HCEC 1CT (cell line): ENCODE measurements around the gene IFI27L1.
A peak's percentile ranks its signal among the peaks of the same experiment; 100 is the strongest.
"Not testable (repeated sequence)": the region's sequence is repeated elsewhere in the genome, so short reads cannot be mapped to it uniquely, and the experiment has no call there.

ENCODE experiments used
- DNase-seq: peaks from one replicate; pipeline ENCODE4 v3.0.0-alpha.2; 2017

The IFI27L1 gene

DNA sequence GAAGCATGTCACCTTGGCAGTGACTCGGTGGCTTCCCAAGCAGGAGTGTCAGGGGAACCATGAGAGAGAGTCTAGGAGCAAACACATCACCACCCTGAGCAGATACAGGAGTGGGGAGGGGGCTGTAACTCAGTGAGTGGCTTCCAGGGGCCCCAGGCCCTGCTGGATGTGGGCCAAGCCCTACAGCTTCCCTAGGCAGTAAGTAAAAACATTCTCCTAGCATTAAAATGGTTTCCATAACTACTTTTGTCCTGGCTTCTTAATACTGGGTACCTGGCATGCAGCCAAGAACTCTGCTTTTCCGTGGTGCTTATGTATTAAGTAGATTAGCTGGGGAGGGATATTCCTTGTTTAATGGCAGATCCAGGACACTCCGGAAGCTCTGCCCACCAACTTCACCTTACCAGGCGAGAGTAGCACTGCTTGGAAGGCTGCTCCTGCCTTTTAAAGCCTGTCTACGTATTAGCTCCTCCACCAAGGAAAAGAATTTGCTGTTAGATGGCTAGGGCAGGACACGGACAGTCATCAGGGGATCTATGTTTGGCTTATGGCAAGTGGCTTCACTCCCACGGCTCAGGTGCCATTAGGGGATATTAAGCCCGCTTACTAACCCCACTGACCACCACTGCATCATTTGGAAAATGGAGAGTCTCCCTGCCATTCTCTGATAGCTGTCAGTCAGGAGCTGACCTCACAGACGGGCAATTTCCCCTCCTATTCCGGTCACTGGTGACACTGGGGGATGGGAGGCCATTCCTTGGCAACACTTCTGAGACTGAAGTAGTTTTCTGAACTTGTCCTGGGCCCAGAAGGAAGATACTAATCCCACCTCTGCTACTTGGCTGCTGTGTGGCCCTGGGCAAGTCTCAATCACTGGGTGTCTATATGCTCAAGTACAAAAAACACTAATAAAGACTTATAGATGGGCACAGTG is 32.2 kb upstream of the IFI27L1 start:
- DNase-seq = no peak

- DNase-seq = no peak
Measured at GRCh38 chr14:94049625-94050023, 31.5 kb upstream of the IFI27L1 start.

GRCh38 chr14:94050231-94050880 is 30.8 kb upstream of the IFI27L1 start:
- DNase-seq = no peak

DNA sequence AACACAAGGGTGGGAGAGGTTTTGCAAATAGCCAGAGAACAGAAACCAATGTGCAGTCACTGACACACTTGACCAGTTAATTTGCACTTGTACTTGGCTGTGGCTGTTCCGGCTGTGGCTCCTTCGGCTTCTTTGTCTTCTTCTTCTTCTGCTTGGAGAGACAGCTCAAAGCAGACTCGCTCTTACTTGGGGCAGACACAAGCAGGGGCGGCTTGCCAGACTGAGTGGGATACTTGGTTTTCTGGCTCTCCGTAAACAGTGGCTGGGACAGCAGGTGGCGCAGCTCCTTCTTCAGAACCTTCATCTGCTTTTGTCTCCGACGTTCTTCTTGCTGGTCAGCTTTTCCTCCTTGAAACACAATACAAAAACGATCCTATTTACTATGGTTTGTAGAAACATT is 30.0 kb upstream of the IFI27L1 start:
- peak; percentile 46 for DNase-seq

GRCh38 chr14:94051779-94052178 is 29.3 kb upstream of the IFI27L1 start:
- DNase-seq = no peak

- no peak for DNase-seq
Measured at GRCh38 chr14:94052199-94052598, 28.9 kb upstream of the IFI27L1 start.

- DNase-seq = no peak
Measured at GRCh38 chr14:94052662-94053061, 28.4 kb upstream of the IFI27L1 start.

DNA sequence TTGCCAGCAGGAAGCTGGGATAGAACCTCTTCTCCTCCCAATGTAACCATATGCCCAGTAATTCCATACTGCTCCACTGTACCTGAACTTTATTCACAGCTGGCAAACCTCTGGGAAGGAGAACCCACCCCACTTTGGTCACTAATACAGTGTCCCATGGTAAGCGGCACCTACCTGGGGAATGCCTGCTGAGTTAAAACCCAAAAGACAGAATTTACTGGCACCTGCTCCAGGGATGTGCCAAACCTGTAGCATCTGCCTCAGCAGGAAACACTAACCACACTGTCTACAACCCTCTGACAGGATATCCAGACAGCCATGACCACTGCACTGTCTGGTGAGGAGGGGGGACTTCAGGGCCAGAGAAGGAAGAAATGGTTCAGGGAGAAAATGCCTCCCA is 26.7 kb upstream of the IFI27L1 start:
- DNase-seq = no peak

DNA sequence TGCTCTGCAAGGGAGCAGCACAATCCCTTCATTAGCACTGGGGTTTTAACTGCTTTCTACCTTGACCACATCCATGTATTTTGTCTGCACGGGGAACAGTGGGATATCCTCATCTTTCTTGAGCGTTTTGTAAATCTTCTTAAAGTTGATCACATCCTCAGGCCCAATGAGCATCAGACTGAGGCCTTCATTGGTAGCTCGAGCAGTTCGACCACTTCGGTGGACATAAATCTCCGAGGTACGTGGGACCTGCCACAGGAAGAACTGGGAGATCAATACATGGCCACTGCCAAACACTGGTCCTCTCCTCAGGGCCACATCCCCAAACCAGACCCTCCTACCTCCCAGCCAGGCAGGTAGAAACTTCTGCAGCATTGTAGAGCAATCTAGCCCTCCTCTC is 26.2 kb upstream of the IFI27L1 start:
- DNase-seq = no peak

DNA sequence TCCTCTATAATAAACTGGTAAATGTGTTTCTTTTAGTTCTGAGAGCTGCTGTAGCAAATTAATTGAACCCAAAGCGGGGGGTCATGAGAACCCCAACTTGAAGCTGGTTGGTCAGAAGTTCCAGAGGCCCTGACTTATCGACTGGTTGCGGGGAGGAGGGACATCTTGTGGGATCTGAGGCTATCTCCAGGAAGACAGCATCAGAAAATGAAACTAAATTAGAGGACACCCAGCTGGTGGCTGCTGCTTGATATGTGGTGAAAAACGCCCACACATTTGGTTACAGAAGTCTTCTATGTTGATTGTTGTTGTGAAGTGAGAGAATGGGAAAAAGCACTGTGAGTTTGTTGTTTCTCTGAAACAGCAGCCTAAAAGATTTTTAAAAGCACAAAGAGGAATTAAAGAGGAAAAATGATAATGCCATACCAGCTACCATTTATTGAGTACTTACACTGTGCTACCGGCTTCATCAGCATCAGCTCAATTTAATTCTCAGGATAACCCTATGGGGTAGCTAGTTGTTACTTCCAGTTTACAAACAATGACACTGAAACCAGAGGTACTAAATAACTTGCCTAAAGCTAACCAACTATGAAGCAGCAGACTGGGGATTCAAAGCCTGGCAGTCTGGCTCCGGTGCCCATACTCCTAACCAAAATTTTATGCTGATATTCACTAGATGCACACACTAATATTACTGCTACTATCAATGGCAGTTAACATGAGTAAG is 24.4 kb upstream of the IFI27L1 start:
- DNase-seq = no peak

DNA sequence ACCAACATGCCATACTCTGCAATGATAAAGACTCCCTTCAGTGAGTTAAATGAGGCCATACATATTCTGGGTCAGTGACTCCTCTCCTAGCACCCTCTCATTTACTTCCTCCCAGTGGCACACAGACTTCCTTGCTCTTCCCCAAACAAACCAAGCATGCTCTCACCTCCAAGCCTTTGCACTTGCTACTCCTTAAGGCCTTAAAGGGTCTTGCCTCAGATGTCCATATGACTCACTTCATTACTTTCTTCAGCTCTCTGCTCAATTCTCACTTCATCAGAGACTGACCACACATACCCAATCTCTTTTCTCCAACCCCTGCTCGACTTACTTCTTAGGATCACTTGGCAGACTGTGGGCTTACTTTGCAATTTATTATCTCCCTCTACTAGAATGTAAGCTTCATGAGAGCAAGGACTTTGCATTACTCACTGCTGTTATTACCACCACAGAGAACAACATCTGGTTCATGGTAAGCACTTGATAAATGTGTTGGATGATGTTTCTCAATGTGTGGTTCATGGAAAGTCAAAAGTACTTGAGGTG is 22.9 kb upstream of the IFI27L1 start:
- no peak for DNase-seq

GRCh38 chr14:94058674-94059138 is 22.4 kb upstream of the IFI27L1 start:
- no peak for DNase-seq

GRCh38 chr14:94059998-94060397 is 21.1 kb upstream of the IFI27L1 start:
- no peak for DNase-seq

- DNase-seq = peak; percentile 72
Measured at GRCh38 chr14:94062344-94062940, 18.7 kb upstream of the IFI27L1 start.

DNA sequence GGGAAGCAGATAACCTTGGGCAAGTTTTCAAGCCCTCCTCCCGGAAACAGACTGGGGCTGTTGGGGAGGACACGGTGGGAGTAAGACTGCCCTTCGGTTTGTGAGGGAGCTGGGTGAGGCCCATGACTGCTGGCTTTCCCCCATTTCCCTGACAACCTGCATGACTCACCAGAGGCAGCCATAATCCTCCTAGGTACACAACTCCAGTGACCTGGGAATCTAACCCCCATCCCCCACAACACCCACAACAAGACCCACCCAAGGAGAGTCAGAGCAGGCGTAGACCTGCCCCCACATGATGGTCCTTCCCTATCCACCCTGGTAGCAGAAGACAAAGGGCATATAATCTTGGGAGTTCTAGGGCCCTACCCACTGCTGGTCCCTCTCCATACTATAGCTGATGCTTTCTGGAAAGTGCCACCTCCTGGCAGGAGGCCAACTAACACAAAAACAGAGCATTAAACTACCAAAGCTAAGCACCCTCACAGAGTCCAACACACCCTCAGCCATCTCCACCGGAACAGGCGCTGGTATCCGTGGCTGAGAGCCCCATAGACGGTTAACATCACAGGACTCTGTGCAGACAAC is 14.9 kb upstream of the IFI27L1 start:
- DNase-seq = no peak

- DNase-seq = not testable (repeated sequence)
Measured at GRCh38 chr14:94072076-94072475, 9.0 kb upstream of the IFI27L1 start.

GRCh38 chr14:94074534-94074933 is 6.6 kb upstream of the IFI27L1 start:
- DNase-seq = no peak

- no peak for DNase-seq
Measured at GRCh38 chr14:94075008-94075407, 6.1 kb upstream of the IFI27L1 start.

DNA sequence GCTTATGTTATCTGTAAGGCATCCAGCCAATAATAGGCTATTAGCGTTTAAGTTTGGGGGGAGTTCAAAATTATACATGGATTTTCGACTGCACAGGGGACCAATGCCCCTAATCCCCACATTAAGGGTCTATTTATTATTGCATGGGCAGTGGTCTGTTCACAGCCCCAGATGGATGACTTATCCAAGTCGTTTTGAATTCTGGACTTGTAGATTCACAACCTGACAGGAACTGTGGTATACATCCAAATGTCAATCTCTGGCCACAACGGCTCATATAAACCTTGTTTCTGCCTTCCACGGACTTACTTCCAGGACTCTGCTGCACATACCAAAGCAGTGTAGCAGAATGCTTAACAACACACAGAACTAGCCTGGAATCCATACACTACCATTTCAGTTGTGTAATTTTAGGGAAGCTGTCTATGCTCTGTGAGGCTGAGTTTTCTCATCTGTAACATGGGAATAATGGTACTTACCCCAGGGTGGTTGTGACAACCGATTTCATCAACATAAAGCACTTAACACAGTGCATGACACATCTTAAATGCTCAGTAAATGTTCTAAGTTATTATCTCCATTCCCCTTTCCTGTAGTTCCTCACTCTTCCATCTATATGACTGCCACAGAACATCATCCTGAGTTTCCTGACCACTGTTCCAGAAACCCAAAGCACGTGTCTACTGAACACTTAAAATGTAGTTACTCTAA is 3.8 kb upstream of the IFI27L1 start:
- no peak for DNase-seq

GRCh38 chr14:94077823-94078222 is 3.3 kb upstream of the IFI27L1 start:
- DNase-seq = no peak

DNA sequence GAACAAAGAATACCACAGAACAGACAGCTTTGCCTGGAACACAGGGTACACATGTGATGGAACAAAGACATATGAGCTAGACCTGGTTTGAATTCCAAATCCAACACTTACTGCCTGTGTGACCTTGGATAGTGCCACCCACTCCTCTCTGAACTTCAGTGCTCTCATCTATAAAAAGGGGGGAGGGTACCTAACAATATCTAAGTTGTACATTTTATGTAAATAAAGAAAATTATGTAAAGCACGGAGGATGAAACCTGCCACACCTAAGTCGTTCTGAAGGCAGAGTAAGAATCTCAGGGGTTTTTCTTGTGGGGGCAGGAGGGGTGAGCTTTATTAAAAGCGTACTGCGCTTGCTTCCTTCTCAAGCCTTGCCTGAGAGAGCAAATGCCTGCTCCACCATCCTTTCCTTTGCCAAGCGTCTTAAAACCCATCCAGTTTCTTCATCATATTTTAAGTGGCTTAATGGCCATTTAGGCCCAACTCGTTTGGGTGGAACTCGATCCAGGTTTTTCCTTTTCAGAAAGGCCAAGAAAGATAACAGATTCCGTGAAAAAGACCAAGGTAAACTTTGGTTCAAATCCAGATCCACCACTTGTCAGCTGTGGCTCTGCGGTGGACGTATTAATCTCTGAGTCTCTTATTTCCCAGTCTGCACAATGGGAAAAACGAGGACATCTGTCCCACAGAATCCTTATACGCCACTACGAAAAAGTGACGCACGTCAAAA is 1.1 kb upstream of the IFI27L1 start:
- DNase-seq = peak; percentile 27
